Stimulated activated CD8-positive, alpha-beta memory T cell treated with anti-CD3 and anti-CD28 coated beads, Interleukin-4, amount 100 ng/mL, for 1 hour (primary cell): ENCODE measurements around the gene CACNG1.

ENCODE experiments used
- DNase-seq, 2 donors: peaks; one replicate each; pipeline ENCODE4 v3.0.0-alpha.2; 2020; ENCODE audit warnings: low read depth in 2 of 2, low spot score in 1 of 2

CACNG1 gene

GRCh38 chr17:67051155-67051538, 6.8 kb downstream of the CACNG1 start:
- no peak for DNase-seq

GRCh38 chr17:67051837-67052236, 7.5 kb downstream of the CACNG1 start:
- DNase-seq: no peak

GRCh38 chr17:67052720-67053437, 8.5 kb downstream of the CACNG1 start:
- DNase-seq: no peak

- no peak for DNase-seq
Measured at GRCh38 chr17:67053438-67054000, 9.2 kb downstream of the CACNG1 start.

- no peak for DNase-seq
Measured at GRCh38 chr17:67054011-67054591, 9.7 kb downstream of the CACNG1 start.

- no peak for DNase-seq
Measured at GRCh38 chr17:67054608-67055007, 10.3 kb downstream of the CACNG1 start.

GRCh38 chr17:67055041-67055443, 10.7 kb downstream of the CACNG1 start:
- no peak for DNase-seq

- no peak for DNase-seq
Measured at GRCh38 chr17:67055811-67056745, 11.7 kb downstream of the CACNG1 start.

GRCh38 chr17:67056746-67057490, 12.6 kb downstream of the CACNG1 start:
- no peak for DNase-seq

- no peak for DNase-seq
Measured at GRCh38 chr17:67058036-67058435, 13.7 kb downstream of the CACNG1 start.

- no peak for DNase-seq
Measured at GRCh38 chr17:67059372-67059771, 15.0 kb downstream of the CACNG1 start.

- no peak for DNase-seq
Measured at GRCh38 chr17:67063141-67063540, 18.8 kb downstream of the CACNG1 start.

GRCh38 chr17:67066717-67067116, 22.4 kb downstream of the CACNG1 start:
- no peak for DNase-seq

GRCh38 chr17:67067571-67068482, 23.5 kb downstream of the CACNG1 start:
- no peak for DNase-seq

GRCh38 chr17:67068999-67069398, 24.6 kb downstream of the CACNG1 start:
- DNase-seq: no peak

GRCh38 chr17:67069603-67070136, 25.3 kb downstream of the CACNG1 start:
- DNase-seq: no peak

- no peak for DNase-seq
Measured at GRCh38 chr17:67071595-67071994, 27.2 kb downstream of the CACNG1 start.

GRCh38 chr17:67072885-67073284, 28.5 kb downstream of the CACNG1 start:
- no peak for DNase-seq

- DNase-seq: no peak
Measured at GRCh38 chr17:67074781-67075180, 30.4 kb downstream of the CACNG1 start.

GRCh38 chr17:67076290-67076689, 31.9 kb downstream of the CACNG1 start:
- no peak for DNase-seq
